ENCODE results near the gene HTR4.

Gene HTR4

GRCh38 chr5:148436029-148436428, 218.3 kb downstream of the HTR4 start:
- Histone ChIP-seq H3K4me1 (ENCODE audit: control insufficient read depth, insufficient read depth, low read length, unreplicated experiment) (no peaks in the 10 kb centered on the region), H3K27me3 (ENCODE audit: insufficient read depth, low read length) (no peaks in the 10 kb centered on the region), H3K79me2 (ENCODE audit: control insufficient read depth, insufficient read depth, low read length, unreplicated experiment) (no peaks in the 10 kb centered on the region), H3K36me3 (ENCODE audit: insufficient read depth, low read length) (peaks cover 28% of the 10 kb centered on the region), H3K27ac (ENCODE audit: low read depth, low read length) (no peak overlapping the region), H2AFZ (ENCODE audit: low read length, unreplicated experiment) (no peak overlapping the region), H3K4me3 (ENCODE audit: low read depth, low read length) (no peak overlapping the region)

GRCh38 chr5:148433826-148434225, 220.5 kb downstream of the HTR4 start:
- Histone ChIP-seq H3K36me3 (ENCODE audit: insufficient read depth, low read length) (peaks cover 24% of the 10 kb centered on the region), H3K4me1 (ENCODE audit: control insufficient read depth, insufficient read depth, low read length, unreplicated experiment) (no peaks in the 10 kb centered on the region), H3K79me2 (ENCODE audit: control insufficient read depth, insufficient read depth, low read length, unreplicated experiment) (no peaks in the 10 kb centered on the region), H3K4me3 (ENCODE audit: low read depth, low read length) (no peak overlapping the region), H2AFZ (ENCODE audit: low read length, unreplicated experiment) (no peak overlapping the region), H3K27ac (ENCODE audit: low read depth, low read length) (no peak overlapping the region), H3K27me3 (ENCODE audit: insufficient read depth, low read length) (no peaks in the 10 kb centered on the region)
